ENCODE results near the gene OTOA.

OTOA gene

DNA sequence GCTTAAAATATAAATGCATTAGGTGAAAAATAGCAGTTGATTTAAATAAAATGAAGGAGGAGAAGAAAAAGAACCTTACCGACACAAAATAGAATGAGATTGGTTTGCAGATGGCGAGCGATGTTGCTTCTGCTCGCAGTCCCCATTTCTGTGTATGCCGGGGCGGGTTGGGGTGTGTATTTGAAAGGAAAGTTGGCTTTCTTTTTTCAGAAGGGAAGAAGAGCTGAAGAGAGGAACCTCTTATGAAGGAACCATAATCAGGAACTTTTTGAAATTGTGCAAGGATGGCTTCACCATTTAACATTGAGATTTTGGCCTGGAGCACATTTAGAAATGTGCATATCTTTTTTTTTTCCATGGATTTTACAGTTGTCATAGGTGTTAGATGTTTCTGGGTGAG, 11.3 kb upstream of the OTOA start, which contains the start of gene IGSF6 (continued):
- TF ChIP-seq PRDM6 (tag by site-specific recombination; IDR thresholded peaks at IDR 0.05), result no peak
- TF ChIP-seq ZNF169 (tag by site-specific recombination; IDR thresholded peaks at IDR 0.05), result no peak
- no peak for TF ChIP-seq ZBTB11 (tag by site-specific recombination; conservative IDR thresholded peaks at IDR 0.05; ENCODE audit: low read depth)
- TF ChIP-seq ZNF211 (tag by site-specific recombination; IDR thresholded peaks at IDR 0.05; ENCODE audit: low read depth), result no peak
- no peak for TF ChIP-seq ZBTB7A (tag by site-specific recombination; IDR thresholded peaks at IDR 0.05; ENCODE audit: low read depth)
- no peak for TF ChIP-seq TCF7L2 (IDR thresholded peaks at IDR 0.05; ENCODE audit: borderline replicate concordance, low read depth, low read length)
- TF ChIP-seq ZNF830 (tag by site-specific recombination; IDR thresholded peaks at IDR 0.05; ENCODE audit: low read depth), result no peak

DNA sequence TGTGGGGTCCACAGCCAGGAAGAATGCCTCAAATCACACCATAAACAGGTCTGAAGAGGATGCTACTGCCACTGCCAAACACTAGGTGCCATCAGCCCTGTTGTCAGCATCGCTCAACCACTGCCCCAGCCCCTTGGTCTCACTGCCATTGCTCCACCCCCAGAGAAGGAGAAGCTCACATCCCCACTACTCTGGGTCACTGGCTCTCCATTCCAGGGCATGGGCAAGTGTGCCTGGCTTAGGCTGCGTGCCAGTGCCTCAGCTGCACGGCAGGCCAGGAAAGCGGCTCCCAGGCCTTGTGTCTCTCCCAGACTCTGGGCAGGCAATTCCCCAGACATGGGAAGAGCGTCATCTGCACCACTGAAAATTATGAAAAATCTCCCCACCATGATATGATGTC, 10.2 kb upstream of the OTOA start:
- TF ChIP-seq, protein P1, sequence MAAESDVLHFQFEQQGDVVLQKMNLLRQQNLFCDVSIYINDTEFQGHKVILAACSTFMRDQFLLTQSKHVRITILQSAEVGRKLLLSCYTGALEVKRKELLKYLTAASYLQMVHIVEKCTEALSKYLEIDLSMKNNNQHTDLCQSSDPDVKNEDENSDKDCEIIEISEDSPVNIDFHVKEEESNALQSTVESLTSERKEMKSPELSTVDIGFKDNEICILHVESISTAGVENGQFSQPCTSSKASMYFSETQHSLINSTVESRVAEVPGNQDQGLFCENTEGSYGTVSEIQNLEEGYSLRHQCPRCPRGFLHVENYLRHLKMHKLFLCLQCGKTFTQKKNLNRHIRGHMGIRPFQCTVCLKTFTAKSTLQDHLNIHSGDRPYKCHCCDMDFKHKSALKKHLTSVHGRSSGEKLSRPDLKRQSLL (tag by site-specific recombination; IDR thresholded peaks at IDR 0.05), result no peak
- TF ChIP-seq ZSCAN23 (tag by site-specific recombination; IDR thresholded peaks at IDR 0.05), result no peak
- no peak for TF ChIP-seq ZNF529 (tag by site-specific recombination; IDR thresholded peaks at IDR 0.05; ENCODE audit: insufficient replicate concordance)
- TF ChIP-seq, protein P2, sequence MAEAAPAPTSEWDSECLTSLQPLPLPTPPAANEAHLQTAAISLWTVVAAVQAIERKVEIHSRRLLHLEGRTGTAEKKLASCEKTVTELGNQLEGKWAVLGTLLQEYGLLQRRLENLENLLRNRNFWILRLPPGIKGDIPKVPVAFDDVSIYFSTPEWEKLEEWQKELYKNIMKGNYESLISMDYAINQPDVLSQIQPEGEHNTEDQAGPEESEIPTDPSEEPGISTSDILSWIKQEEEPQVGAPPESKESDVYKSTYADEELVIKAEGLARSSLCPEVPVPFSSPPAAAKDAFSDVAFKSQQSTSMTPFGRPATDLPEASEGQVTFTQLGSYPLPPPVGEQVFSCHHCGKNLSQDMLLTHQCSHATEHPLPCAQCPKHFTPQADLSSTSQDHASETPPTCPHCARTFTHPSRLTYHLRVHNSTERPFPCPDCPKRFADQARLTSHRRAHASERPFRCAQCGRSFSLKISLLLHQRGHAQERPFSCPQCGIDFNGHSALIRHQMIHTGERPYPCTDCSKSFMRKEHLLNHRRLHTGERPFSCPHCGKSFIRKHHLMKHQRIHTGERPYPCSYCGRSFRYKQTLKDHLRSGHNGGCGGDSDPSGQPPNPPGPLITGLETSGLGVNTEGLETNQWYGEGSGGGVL (tag by site-specific recombination; IDR thresholded peaks at IDR 0.05), result no peak
- no peak for TF ChIP-seq BCL6B (tag by site-specific recombination; IDR thresholded peaks at IDR 0.05)
- TF ChIP-seq ZNF112 (tag by site-specific recombination; IDR thresholded peaks at IDR 0.05), result no peak
- no peak overlapping the region for H3K4me3 ChIP-seq (ENCODE audit: low read depth, low read length)
- H3K4me1 ChIP-seq (ENCODE audit: control insufficient read depth, insufficient read depth, low read length), result no peaks in the 10 kb centered on the region
- H3K36me3 ChIP-seq (ENCODE audit: control insufficient read depth in 2 of 2, insufficient read depth in 1 of 2, low read length in 2 of 2), result peaks cover 0 to 16% of the 10 kb centered on the region in 2 experiments; a peak in 2 of 3 replicates
- H3K27ac ChIP-seq (ENCODE audit: extremely low read depth, low read depth, low read length), result no peak overlapping the region
- H3K9me3 ChIP-seq (ENCODE audit: control insufficient read depth, insufficient read depth, low read depth, low read length), result no peaks in the 10 kb centered on the region
- ChIA-PET POLR2A (no interaction called here), CTCF (interaction anchor here (0.8 kb wide), 1 partner anchor 31 kb away, joined by 5 read pairs; no protein-coding TSS in a partner anchor)

DNA sequence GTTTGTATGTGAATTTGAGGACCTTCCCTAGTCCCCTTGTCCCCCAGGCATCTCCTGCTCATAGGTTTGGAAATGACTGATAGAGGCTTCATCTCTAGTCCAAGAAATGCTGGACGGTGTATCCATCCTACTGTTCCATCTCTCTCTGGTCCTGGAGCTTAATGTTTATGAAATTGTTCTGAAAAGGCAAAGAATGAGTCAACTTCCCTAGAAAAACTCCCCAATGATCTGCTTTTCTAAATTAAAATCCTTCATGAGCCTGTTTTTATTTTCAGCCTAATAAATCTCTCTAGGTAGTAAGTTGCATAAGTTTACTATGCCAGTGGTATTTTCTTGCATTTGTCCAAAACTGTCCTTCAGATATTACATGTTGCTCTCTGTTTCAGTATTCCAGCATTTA, 9.3 kb upstream of the OTOA start:
- Histone ChIP-seq H3K4me3 (ENCODE audit: low read depth, low read length) (no peak overlapping the region), H3K4me1 (ENCODE audit: control insufficient read depth, insufficient read depth, low read length) (no peaks in the 10 kb centered on the region), H3K27ac (ENCODE audit: extremely low read depth, low read depth, low read length) (no peak overlapping the region), H3K36me3 (ENCODE audit: control insufficient read depth in 2 of 2, insufficient read depth in 1 of 2, low read length in 2 of 2) (peaks cover 0 to 16% of the 10 kb centered on the region in 2 experiments; a peak in 2 of 3 replicates), H3K9me3 (ENCODE audit: control insufficient read depth, insufficient read depth, low read depth, low read length) (no peaks in the 10 kb centered on the region)
- POLR2A ChIA-PET, result no interaction called here
- CTCF ChIA-PET, result no interaction called here
- TF ChIP-seq ZNF223 (tag by site-specific recombination; IDR thresholded peaks at IDR 0.05) (no peak), ZNF549 (tag by site-specific recombination; IDR thresholded peaks at IDR 0.05) (no peak), SP3 (tag by site-specific recombination; IDR thresholded peaks at IDR 0.05) (no peak), ZNF157 (tag by site-specific recombination; IDR thresholded peaks at IDR 0.05) (no peak), ZNF24 (tag by site-specific recombination; IDR thresholded peaks at IDR 0.05) (no peak), ZNF266 (tag by site-specific recombination; IDR thresholded peaks at IDR 0.05; ENCODE audit: low read depth) (no peak), ZNF174 (tag by site-specific recombination; IDR thresholded peaks at IDR 0.05) (no peak), ZNF214 (tag by site-specific recombination; IDR thresholded peaks at IDR 0.05; ENCODE audit: borderline replicate concordance) (no peak), ZSCAN23 (tag by site-specific recombination; IDR thresholded peaks at IDR 0.05) (no peak), ZNF664 (tag by site-specific recombination; IDR thresholded peaks at IDR 0.05) (no peak)
- TF ChIP-seq, protein P3, sequence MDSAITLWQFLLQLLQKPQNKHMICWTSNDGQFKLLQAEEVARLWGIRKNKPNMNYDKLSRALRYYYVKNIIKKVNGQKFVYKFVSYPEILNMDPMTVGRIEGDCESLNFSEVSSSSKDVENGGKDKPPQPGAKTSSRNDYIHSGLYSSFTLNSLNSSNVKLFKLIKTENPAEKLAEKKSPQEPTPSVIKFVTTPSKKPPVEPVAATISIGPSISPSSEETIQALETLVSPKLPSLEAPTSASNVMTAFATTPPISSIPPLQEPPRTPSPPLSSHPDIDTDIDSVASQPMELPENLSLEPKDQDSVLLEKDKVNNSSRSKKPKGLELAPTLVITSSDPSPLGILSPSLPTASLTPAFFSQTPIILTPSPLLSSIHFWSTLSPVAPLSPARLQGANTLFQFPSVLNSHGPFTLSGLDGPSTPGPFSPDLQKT (IDR thresholded peaks at IDR 0.05; ENCODE audit: borderline replicate concordance, low read depth, low read length), result no peak
